Dedifferentiated amniotic fluid mesenchymal stem cell (primary cell): ENCODE measurements around the gene LAYN.
A peak's percentile ranks its signal among the peaks of the same experiment; 100 is the strongest.

Source experiments
- DNase-seq: peaks from one replicate; pipeline ENCODE4 v3.0.0-alpha.2; 2016; ENCODE audit errors: extremely low spot score

The LAYN gene

GRCh38 chr11:111531136-111531535 is 9.4 kb upstream of the LAYN start:
- DNase-seq: no peak

- peak; percentile 96 for DNase-seq
These were observed 8.7 kb upstream of the LAYN start for GRCh38 chr11:111531687-111532364.

DNA sequence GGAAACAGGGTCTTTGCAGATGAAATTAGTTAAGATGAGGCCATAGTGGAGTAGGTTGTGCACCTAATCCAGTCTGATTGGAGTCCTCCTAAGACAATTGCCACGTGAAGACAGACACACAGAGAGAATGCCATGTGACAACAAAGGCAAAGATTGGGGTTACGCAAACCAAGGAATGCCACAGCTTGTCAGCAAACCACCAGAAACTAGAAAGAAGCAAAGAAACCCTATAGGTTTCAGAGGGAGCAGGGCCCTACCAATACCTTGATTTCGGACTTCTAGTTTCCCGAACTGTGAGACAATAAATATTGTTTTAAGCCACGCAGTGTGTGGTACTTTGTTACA is 8.2 kb upstream of the LAYN start:
- DNase-seq: no peak

- no peak for DNase-seq
These were observed 5.2 kb upstream of the LAYN start for GRCh38 chr11:111535281-111535680.

- DNase-seq: no peak
These were observed 3.1 kb upstream of the LAYN start for GRCh38 chr11:111537336-111537860.

DNA sequence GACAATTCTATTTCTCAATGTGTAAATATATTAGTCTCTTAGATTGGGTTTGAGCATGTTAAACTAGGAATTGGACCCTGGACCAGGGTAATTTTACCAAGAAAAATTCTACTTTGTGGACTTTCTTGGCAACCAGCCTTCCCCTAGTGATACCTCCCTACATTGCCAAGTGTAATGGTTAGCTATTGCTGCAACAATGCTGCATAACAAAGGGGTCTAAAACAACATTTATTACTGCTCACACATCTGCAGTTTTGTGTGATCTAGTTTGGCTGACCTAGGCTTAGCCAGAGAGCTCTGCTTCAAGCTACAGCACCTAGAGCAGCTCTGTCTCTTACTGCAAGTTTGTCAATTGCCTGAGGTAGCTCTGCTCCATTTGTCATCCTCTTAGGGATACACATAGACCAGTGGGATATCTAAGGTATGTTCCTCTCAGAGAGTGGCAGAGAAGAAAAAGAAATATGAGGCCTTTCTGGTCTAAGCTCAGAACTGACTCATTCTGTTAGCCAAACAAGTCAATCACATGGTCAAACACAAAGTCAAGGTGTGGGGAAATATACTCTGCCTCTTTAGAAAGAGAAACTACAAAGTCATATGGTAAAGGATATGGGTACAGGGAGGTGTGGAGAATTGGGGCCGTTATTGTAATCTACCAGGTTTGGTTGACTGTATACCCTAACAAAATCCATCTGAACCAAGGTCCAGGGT is 2.0 kb upstream of the LAYN start:
- no peak for DNase-seq

DNA sequence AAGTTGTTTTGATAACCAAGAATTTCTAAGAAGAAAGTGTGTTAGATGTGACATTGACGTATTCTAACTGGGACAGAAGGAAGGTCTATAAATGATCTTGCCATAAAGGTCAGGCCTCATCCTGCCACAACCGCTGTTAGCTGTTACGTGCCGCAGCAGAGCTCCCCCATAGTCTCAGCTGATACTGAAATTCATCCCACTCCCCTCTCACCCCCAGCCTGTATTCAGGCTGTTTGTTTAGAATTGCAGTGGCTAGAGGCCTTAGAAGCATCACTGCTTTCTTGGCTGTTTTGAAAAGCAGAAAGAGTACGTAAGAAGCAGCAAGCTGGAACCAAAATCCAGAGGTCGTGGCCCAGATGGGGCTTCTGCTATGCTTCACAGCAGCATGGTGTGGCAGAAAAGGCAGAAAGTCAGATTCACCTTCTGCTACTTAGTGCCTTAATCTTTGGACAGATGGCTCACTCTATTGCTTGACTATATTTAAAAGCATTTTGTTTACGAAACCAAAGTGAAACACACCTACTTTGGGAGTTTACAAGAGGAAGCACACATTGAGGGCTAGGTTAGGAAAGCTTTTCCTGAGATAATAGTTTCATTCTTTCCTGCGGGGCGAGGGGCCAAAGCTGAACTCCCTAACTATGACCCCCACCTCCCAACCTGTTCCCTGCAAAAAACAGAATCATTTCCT is 950 bp upstream of the LAYN start:
- no peak for DNase-seq

DNA sequence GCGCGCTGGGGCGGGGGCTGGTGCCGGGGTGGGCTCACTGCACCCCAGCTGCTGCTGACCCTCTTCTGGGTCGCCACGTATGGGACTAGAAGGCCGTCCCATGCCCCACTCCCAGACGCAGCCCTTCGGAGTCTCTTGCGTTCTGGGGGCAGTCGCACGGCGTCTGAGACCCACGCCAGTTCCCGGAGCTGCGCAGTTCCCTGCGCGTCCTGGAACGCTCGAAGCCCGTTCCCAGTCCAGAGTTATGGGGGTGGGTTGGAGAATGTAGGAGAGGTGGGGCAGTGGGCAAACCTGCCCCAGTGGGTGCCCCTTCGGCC is 375 bp downstream of the LAYN start:
- DNase-seq: no peak

DNA sequence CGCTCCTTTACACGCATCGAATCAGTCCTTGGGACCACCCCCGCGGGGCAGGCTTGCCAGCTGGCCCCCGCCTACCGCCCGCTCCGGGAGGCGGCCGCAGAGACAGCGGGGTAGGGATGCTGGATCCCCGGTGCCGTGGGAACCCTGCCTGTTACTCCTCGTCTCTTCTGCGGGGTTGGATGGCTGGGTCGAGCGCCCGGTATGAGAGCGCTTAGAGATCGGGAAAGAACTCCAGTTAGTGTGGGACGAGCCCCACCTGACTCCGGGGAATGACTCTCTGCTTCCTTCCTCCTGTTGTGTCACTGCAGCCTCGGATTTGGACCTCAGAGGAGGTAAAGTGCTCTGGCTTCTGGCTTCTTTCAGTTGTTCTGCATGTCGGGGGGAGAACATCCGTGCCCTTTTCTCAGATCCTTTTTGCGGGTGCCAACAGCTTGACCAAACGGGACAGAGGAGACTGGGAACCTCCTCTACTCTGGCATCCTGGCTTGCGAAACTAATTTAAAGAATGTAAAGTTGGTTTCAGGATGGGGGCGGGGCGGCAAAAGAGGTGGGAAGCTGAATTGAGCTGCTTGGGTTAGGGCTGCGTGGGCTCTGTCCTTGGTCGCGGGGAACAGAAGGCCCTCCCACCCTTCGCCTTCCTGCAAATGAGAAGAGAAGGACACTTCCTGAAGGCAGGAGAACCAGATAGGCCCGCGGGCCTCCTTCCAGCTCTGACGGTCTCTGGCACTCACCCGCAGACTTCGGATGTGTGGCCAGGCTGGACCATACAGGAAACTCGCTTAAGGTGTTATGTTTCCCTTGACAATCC is 938 bp downstream of the LAYN start:
- DNase-seq: peak; percentile 81

GRCh38 chr11:111542606-111543275 is 2.2 kb downstream of the LAYN start:
- DNase-seq: no peak

GRCh38 chr11:111548525-111548924 is 8.0 kb downstream of the LAYN start:
- no peak for DNase-seq

DNA sequence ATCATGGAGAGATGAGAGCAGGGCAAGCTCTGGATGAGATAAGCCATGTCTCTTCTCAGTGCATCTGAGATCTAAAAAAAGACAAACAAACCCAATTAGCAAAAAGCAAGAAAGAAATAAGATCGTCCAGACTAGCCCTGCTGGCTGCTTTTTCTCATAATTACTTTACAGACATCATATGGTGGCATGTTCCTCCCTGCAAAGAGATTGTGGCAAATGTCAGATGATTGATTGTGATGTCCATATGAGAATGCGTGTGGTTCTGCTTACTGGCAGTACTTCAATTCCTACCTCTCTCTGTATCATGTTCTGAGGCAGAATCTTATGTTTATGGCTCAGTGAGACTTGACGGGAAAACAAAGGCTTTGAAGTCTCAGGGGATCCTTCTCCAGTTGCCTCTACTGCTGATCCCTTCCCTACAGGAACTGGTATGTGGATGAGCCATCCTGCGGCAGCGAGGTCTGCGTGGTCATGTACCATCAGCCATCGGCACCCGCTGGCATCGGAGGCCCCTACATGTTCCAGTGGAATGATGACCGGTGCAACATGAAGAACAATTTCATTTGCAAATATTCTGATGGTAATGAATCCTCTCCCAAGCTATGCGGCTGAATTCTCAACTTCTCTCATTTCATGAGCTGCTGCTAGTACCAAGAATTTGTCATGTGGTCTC is 8.8 kb downstream of the LAYN start:
- no peak for DNase-seq

DNA sequence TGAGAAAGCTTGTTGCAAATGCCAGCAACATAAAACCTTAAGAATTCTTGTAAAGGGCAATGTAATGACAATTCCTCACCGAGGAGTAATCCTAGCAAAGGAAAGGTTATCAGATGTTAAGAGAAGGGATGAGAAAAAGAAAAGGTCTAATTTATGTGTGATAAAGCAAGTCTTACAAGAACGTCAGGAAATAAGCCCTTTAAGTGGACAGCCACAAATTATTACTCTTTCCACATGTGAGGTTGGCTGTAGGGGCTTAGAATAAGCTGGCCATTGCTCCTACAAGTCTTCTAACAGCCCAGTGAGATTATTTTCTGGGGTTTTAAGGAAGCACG is 9.3 kb downstream of the LAYN start:
- DNase-seq: no peak

DNA sequence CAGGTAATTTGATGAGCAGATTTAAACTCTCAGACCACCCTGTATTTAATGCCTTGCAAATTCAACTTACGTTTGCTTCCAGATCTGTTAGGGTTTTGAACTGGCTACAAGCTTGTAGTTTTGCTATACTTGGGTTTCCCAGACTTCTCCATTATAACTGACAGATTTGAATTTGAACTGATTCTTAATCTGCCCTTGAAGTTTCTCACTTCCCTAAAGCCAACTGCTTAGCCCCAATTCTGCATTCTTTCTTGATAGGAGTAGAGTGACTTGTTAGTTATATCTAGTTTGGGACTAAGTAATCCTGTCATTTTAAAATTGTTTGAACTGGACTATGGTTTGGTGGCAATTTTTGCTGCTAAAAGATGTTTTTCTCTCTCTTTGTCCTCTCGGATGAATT is 9.7 kb downstream of the LAYN start:
- no peak for DNase-seq

DNA sequence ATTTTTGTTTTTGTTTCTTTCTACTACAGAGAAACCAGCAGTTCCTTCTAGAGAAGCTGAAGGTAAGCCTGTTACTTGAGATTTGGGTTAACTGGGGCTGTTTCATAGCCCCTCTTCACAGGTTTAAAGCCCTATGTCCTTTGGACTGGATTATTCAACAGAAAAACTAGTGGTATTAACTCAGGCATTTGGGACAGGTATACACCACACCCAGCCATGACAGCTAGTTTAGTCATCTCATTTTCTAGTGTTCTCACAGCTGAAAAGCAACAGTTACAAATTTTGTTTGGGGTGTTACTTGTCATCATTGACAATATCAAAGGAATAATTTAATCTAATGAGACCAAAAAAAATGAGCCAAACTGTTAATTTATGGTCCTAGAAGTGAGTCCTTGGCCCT is 14.0 kb downstream of the LAYN start:
- DNase-seq: no peak

GRCh38 chr11:111555255-111555654 is 14.7 kb downstream of the LAYN start:
- no peak for DNase-seq

GRCh38 chr11:111557425-111558111 is 17.0 kb downstream of the LAYN start:
- DNase-seq: peak; percentile 99

DNA sequence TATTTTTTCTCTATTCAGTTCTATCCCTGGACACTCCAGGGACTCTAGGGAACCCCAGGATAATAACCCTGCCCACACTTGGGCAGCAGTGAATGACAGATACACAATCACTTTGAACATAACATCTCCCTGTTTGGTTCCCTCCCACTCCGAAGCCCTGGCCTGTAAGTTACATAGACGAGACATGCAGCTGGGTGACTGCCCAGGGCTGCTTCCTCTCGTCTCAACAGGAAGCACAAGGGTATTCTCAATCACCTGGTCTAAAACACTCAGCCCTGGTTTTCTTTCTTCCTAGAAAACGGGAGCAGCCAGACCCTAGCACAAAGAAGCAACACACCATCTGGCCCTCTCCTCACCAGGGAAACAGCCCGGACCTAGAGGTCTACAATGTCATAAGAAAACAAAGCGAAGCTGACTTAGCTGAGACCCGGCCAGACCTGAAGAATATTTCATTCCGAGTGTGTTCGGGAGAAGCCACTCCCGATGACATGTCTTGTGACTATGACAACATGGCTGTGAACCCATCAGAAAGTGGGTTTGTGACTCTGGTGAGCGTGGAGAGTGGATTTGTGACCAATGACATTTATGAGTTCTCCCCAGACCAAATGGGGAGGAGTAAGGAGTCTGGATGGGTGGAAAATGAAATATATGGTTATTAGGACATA is 19.4 kb downstream of the LAYN start:
- DNase-seq: no peak

- no peak for DNase-seq
These were observed 20.3 kb downstream of the LAYN start for GRCh38 chr11:111560800-111561199.

DNA sequence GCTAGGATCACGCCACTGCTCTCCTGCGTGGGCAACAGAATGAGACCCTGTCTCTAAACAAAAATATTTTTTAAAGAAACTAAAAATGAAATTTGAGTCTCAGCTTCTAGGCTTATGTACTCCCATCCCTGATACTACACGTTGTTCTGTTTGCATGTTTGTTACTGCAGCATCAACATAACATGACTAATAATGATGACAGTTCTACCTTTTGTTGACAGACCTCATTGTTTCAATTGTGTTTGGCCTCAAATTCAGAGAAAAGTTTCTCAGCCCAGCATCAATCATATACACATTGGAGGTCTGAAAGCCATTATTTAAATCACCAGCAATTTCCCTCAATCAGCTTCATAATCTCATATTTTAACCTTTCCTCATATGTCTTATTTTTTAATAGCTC is 20.8 kb downstream of the LAYN start:
- no peak for DNase-seq
